Colonic mucosa (tissue), 4 donors: ENCODE measurements around the gene DENND1C. TPM values are rescaled to one million over a fixed set of nuclear protein-coding genes. Genes with fewer than 3 reads are reported as not detected.

Source experiments
- DNase-seq: peaks from one replicate; pipeline ENCODE4 v3.0.0-alpha.2; 2020
- H3K27ac ChIP-seq: fragments of 200-600 bp; one replicate; pipeline ENCODE4 v1.8.0; 2021
- H3K27me3 ChIP-seq: fragments of 200-600 bp; one replicate; pipeline ENCODE4 v1.8.0; 2021
- H3K36me3 ChIP-seq: fragments of 200-600 bp; one replicate; pipeline ENCODE4 v1.8.0; 2021
- H3K4me1 ChIP-seq: fragments of 200-600 bp; one replicate; pipeline ENCODE4 v1.8.0; 2021; ENCODE audit warnings: mild to moderate bottlenecking
- H3K4me3 ChIP-seq: fragments of 200-600 bp; one replicate; pipeline ENCODE4 v1.8.0; 2021
- H3K9ac ChIP-seq, 2 donors: one replicate each; pipeline ENCODE4 v1.7.0; 2013; ENCODE audit warnings: control low read depth in 2 of 2, low read depth in 2 of 2, low read length in 2 of 2
- H3K9me3 ChIP-seq: fragments of 200-600 bp; one replicate; pipeline ENCODE4 v1.8.0; 2021
- intact Hi-C: fragments of 100-400 bp; cut with DNase I; formaldehyde crosslinking; loops from one replicate; pipeline ENCODE4 v1.14.1; 2022
- total RNA-seq, 2 donors: library from RNA; stranded (reverse); fragmentation: NEBNext Ultra II Directional in 1 of 2; extraction: Animal tissue kit (Norgen Biotek cat#: 25700) in 1 of 2; gene quantifications; one replicate each; pipeline ENCODE4 v1.2.1, GENCODE V29; 2021
- TF ChIP-seq, protein P1 (sequence below): fragments of 200-600 bp; IDR thresholded peaks from one replicate; pipeline ENCODE4 v1.8.0; 2022; ENCODE audit warnings: antibody characterized with exemption, mild to moderate bottlenecking
- donor health status: healthy.
- donor health status: DM: no; HTN: no; CAD: no.
- donor health status: DM: no; HTN: no; CAD: no.

The DENND1C gene
- total RNA-seq, 2 donors from 2014 or later: 2.5 to 2.9 TPM

GRCh38 chr19:6425732-6426620 lies 55.6 kb downstream of the DENND1C start:
- H3K36me3 ChIP-seq: no peaks in the 10 kb centered on the region
- intact Hi-C loops: no loop called here
- no peak for DNase-seq
- peak overlapping the region; percentile 23 for H3K4me3 ChIP-seq
- H3K4me1 ChIP-seq: peaks cover 7% of the 10 kb centered on the region
- peak overlapping the region; percentile 78 for H3K27ac ChIP-seq
- TF ChIP-seq, protein P1, sequence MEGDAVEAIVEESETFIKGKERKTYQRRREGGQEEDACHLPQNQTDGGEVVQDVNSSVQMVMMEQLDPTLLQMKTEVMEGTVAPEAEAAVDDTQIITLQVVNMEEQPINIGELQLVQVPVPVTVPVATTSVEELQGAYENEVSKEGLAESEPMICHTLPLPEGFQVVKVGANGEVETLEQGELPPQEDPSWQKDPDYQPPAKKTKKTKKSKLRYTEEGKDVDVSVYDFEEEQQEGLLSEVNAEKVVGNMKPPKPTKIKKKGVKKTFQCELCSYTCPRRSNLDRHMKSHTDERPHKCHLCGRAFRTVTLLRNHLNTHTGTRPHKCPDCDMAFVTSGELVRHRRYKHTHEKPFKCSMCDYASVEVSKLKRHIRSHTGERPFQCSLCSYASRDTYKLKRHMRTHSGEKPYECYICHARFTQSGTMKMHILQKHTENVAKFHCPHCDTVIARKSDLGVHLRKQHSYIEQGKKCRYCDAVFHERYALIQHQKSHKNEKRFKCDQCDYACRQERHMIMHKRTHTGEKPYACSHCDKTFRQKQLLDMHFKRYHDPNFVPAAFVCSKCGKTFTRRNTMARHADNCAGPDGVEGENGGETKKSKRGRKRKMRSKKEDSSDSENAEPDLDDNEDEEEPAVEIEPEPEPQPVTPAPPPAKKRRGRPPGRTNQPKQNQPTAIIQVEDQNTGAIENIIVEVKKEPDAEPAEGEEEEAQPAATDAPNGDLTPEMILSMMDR: no peak
- H3K9me3 ChIP-seq: no peaks in the 10 kb centered on the region
- H3K9ac ChIP-seq: no peak overlapping the region
- no peaks in the 10 kb centered on the region for H3K27me3 ChIP-seq

GRCh38 chr19:6424939-6425731 lies 56.5 kb downstream of the DENND1C start:
- intact Hi-C loops: no loop called here
- peak overlapping the region in 1 of 2 donors; percentile 12 for H3K9ac ChIP-seq
- peak overlapping the region; percentile 23 for H3K4me3 ChIP-seq
- H3K36me3 ChIP-seq: peaks cover 2% of the 10 kb centered on the region
- peaks cover 7% of the 10 kb centered on the region for H3K4me1 ChIP-seq
- H3K27ac ChIP-seq: peak overlapping the region; percentile 78
- no peaks in the 10 kb centered on the region for H3K27me3 ChIP-seq
- peak; percentile 99 for DNase-seq
- TF ChIP-seq, protein P1: no peak
- no peaks in the 10 kb centered on the region for H3K9me3 ChIP-seq

DNA sequence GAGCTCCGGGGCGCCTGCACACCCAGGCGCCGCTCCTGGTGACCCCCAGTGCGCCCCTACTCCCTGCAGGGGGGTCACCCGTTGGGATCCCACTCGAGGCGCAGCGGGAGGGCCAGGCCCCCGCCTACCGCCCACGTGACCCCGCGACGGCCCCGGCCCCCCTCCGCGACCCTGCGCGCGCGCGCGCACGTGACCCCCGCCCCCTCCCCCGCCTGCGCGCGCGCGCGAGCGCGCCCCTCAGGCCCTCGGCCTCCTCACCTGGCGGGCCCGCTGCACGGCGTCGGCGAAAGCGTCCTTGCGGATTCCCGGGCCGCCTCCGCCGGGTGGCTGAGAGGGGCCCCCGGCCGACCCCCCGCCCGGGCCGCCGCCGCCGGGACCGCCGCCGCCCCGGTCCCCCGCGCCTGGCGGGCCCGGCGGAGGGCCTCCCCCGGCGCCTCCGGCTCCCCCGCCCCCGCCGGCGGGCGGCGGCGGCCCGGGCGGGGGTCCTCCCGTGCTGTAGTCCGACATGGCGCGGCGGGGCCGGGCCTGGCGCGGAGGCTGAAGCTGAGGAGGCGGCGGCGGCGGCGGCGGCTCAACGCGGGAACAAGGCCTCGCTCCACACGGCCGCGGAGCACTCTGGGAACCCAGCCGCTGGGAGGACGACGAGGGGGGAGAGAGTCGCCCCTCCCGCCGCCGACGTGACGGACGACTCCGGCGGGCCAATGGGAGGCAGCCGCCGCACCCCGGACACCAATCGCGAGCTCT lies 57.2 kb downstream of the DENND1C start, which contains the start of gene KHSRP:
TSS of gene KHSRP (minus strand) at position 617 of the 744 bp plus-strand sequence. CDS start at position 507, 110 bp downstream.
- Histone ChIP-seq H3K9ac (peak within 1 kb of the TSS; percentile 84 to 85), H3K27ac (peak within 1 kb of the TSS; percentile 78), H3K27me3 (no peaks in the 10 kb centered on the region), H3K4me3 (peak within 1 kb of the TSS; percentile 85), H3K9me3 (no peaks in the 10 kb centered on the region), H3K36me3 (peaks cover 8% of the 10 kb centered on the region), H3K4me1 (peaks cover 7% of the 10 kb centered on the region)
- intact Hi-C loops: no loop called here
- no peak for DNase-seq
- TF ChIP-seq, protein P1: no peak

GRCh38 chr19:6423499-6424194 lies 57.9 kb downstream of the DENND1C start:
- Histone ChIP-seq H3K9ac (peak overlapping the region; percentile 84 to 85), H3K9me3 (no peaks in the 10 kb centered on the region), H3K4me3 (peak overlapping the region; percentile 85), H3K27me3 (no peaks in the 10 kb centered on the region), H3K36me3 (peaks cover 8% of the 10 kb centered on the region), H3K4me1 (peaks cover 7% of the 10 kb centered on the region), H3K27ac (peak overlapping the region; percentile 22)
- TF ChIP-seq, protein P1: no peak
- intact Hi-C loops: no loop called here
- peak; percentile 55 for DNase-seq
